ENCODE measurements around the gene ANKMY1.
A peak's percentile ranks its signal among the peaks of the same experiment; 100 is the strongest.

Gene ANKMY1

GRCh38 chr2:240595381-240596079 lies 37.7 kb upstream of the ANKMY1 start:
- DNase-seq, result no peak

- DNase-seq, result no peak
These were observed 37.0 kb upstream of the ANKMY1 start for GRCh38 chr2:240594511-240595380.

- no peak for DNase-seq
These were observed 36.1 kb upstream of the ANKMY1 start for GRCh38 chr2:240593703-240594451.

- no peak for DNase-seq
These were observed 35.4 kb upstream of the ANKMY1 start for GRCh38 chr2:240593026-240593702.

- no peak for DNase-seq
These were observed 34.0 kb upstream of the ANKMY1 start for GRCh38 chr2:240591784-240592183.

GRCh38 chr2:240591226-240591625 lies 33.4 kb upstream of the ANKMY1 start:
- DNase-seq, result peak; percentile 40

GRCh38 chr2:240590681-240591111 lies 32.9 kb upstream of the ANKMY1 start:
- no peak for DNase-seq

- DNase-seq, result no peak
These were observed 32.2 kb upstream of the ANKMY1 start for GRCh38 chr2:240589850-240590525.

GRCh38 chr2:240589375-240589774 lies 31.6 kb upstream of the ANKMY1 start:
- no peak for DNase-seq

- no peak for DNase-seq
These were observed 30.9 kb upstream of the ANKMY1 start for GRCh38 chr2:240588669-240589068.

GRCh38 chr2:240588006-240588655 lies 30.3 kb upstream of the ANKMY1 start:
- no peak for DNase-seq

GRCh38 chr2:240586919-240587800 lies 29.4 kb upstream of the ANKMY1 start:
- DNase-seq, result no peak

GRCh38 chr2:240586198-240586918 lies 28.6 kb upstream of the ANKMY1 start, which contains the start of gene CAPN10:
CAPN10 (plus strand) TSS chr2:240586734; CDS start chr2:240586912, 178 bp downstream.
- peak; percentile 93 for DNase-seq

- no peak for DNase-seq
These were observed 28.0 kb upstream of the ANKMY1 start for GRCh38 chr2:240585681-240586197.

- DNase-seq, result no peak
These were observed 27.3 kb upstream of the ANKMY1 start for GRCh38 chr2:240585101-240585500.

GRCh38 chr2:240584486-240585031 lies 26.8 kb upstream of the ANKMY1 start:
- no peak for DNase-seq

- no peak for DNase-seq
These were observed 26.0 kb upstream of the ANKMY1 start for GRCh38 chr2:240583774-240584173.

- no peak for DNase-seq
These were observed 25.0 kb upstream of the ANKMY1 start for GRCh38 chr2:240582781-240583180.

GRCh38 chr2:240581811-240582210 lies 24.0 kb upstream of the ANKMY1 start:
- DNase-seq, result no peak
